HepG2 (cell line): Measurements from ENCODE around the gene MCM10. TPM values are rescaled to one million over a fixed set of nuclear protein-coding genes. Genes with fewer than 3 reads are reported as not detected.

Experiments
- ARID3A ChIP-seq: IDR thresholded peaks from 2 replicates; pipeline ENCODE4 v1.6.1; 2012; ENCODE audit warnings: low read depth, low read length, improper control_type of control experiment
- CCDC6 ChIP-seq: sonication (generic); formaldehyde crosslinking; IDR thresholded peaks from 2 replicates; pipeline ENCODE4 v1.8.1; 2022; ENCODE audit warnings: mild to moderate bottlenecking, missing genetic modification reagents, moderate library complexity
- EED ChIP-seq: sonication (generic); formaldehyde crosslinking; IDR thresholded peaks from 2 replicates; pipeline ENCODE4 v1.5.0; 2020; ENCODE audit warnings: mild to moderate bottlenecking, missing genetic modification reagents
- HNRNPK ChIP-seq: fragments of 200-400 bp; formaldehyde crosslinking; IDR thresholded peaks from 2 replicates; pipeline ENCODE4 v1.6.1; 2018; ENCODE audit warnings: low read length, low read depth, moderate library complexity, mild to moderate bottlenecking; ENCODE audit not compliant: poor library complexity, severe bottlenecking
- RFXANK ChIP-seq: IDR thresholded peaks from 2 replicates; pipeline ENCODE4 v1.6.1; 2016
- SALL1 ChIP-seq: sonication (generic); formaldehyde crosslinking; IDR thresholded peaks from 2 replicates; pipeline ENCODE4 v1.8.0; 2022; ENCODE audit warnings: mild to moderate bottlenecking, missing genetic modification reagents
- ZBTB4 ChIP-seq: sonication (generic); formaldehyde crosslinking; IDR thresholded peaks from 2 replicates; pipeline ENCODE4 v1.4.0; 2020; ENCODE audit warnings: missing genetic modification reagents, mild to moderate bottlenecking, borderline replicate concordance
- ZNF225 ChIP-seq: sonication (generic); formaldehyde crosslinking; IDR thresholded peaks from 2 replicates; pipeline ENCODE4 v1.4.0; 2020; ENCODE audit warnings: mild to moderate bottlenecking, missing genetic modification reagents
- ZNF615 ChIP-seq: sonication (generic); formaldehyde crosslinking; IDR thresholded peaks from 2 replicates; pipeline ENCODE4 v1.5.0; 2020; ENCODE audit warnings: mild to moderate bottlenecking, missing genetic modification reagents, borderline replicate concordance
- ZNF674 ChIP-seq: sonication (generic); formaldehyde crosslinking; IDR thresholded peaks from 2 replicates; pipeline ENCODE4 v1.5.0; 2020; ENCODE audit warnings: low read depth, mild to moderate bottlenecking, missing genetic modification reagents
- ZNF761 ChIP-seq: sonication (generic); formaldehyde crosslinking; conservative IDR thresholded peaks from 2 replicates; pipeline ENCODE4 v1.4.0; 2020; ENCODE audit warnings: mild to moderate bottlenecking, missing genetic modification reagents
- polyA plus RNA-seq, 8 experiments: library from polyadenylated mRNA; depleted of rRNA in 3 of 8; stranded (reverse) in 7 of 8; unstranded in 1 of 8; fragments of >200 nt; fragmentation: Illumina TruSeq in 4 of 8; extraction: Trizol in 4 of 8; gene quantifications; 2 replicates each; pipeline versions ENCODE4 v1.2.1 to v1.2.3, GENCODE V29; 2011 to 2016; ENCODE audit warnings: low read depth in 4 of 8, missing spikeins in 1 of 8, mixed read lengths in 1 of 8; ENCODE audit not compliant: insufficient read depth in 1 of 8
- total RNA-seq, 5 experiments: library from RNA; depleted of rRNA; stranded (reverse); fragments of >200 nt; fragmentation: Illumina TruSeq; extraction: Trizol; gene quantifications; 2 replicates each; pipeline ENCODE4 v1.2.3, GENCODE V29; 2016; ENCODE audit warnings: low read depth in 1 of 5
- TF ChIP-seq, protein P1 (sequence below): sonication (generic); formaldehyde crosslinking; conservative IDR thresholded peaks from 2 replicates; pipeline ENCODE4 v1.8.1; 2023; ENCODE audit warnings: missing genetic modification reagents
- TF ChIP-seq, protein P2 (sequence below): sonication (generic); formaldehyde crosslinking; IDR thresholded peaks from 2 replicates; pipeline ENCODE4 v1.4.0; 2020; ENCODE audit warnings: missing genetic modification reagents
- TF ChIP-seq, protein P3 (sequence below): sonication (generic); formaldehyde crosslinking; IDR thresholded peaks from 2 replicates; pipeline ENCODE4 v1.4.0; 2020; ENCODE audit warnings: low read depth, missing genetic modification reagents

The MCM10 gene
- total and polyA plus RNA-seq, 2 of the 13 experiments (the other 11 are each of a cell fraction or from before 2014, with no cell fraction given), result 2.8 to 31.3 TPM

DNA sequence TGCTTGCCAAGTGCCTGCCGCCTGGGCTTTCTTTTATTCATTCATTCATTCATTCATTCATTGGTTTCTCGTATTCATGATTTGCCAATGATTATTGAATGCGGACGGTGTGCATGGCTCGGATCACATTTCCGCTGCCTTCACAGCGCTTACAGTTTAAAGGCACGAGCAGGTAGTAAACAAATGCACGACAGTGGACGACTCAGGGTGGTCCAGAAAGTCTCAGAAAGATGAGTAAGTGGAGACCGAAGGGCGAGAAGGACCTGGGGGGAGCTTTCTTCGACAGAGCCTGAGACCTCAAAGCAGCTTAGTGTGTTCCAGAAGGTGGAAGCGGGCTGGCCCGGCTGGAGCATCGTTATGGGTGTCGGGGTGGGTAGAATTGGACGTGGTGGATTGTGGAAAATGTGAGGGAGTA is 506 bp downstream of the MCM10 start (continued):
- TF ChIP-seq, protein P1, sequence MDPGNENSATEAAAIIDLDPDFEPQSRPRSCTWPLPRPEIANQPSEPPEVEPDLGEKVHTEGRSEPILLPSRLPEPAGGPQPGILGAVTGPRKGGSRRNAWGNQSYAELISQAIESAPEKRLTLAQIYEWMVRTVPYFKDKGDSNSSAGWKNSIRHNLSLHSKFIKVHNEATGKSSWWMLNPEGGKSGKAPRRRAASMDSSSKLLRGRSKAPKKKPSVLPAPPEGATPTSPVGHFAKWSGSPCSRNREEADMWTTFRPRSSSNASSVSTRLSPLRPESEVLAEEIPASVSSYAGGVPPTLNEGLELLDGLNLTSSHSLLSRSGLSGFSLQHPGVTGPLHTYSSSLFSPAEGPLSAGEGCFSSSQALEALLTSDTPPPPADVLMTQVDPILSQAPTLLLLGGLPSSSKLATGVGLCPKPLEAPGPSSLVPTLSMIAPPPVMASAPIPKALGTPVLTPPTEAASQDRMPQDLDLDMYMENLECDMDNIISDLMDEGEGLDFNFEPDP, result 0 out of 2 replicates have a peak, but pooled peaks have one; percentile 55
- TF ChIP-seq ZNF225 (no peak), RFXANK (CRISPR knock-in tag) (no peak), SALL1 (CRISPR knock-in tag) (no peak), ZNF674 (CRISPR knock-in tag) (no peak), HNRNPK (no peak), ZNF615 (CRISPR knock-in tag) (no peak), CCDC6 (CRISPR knock-in tag) (0 out of 2 replicates have a peak, but pooled peaks have one; percentile 6), ZNF761 (CRISPR knock-in tag) (no peak), ARID3A (no peak), EED (CRISPR knock-in tag) (no peak), ZBTB4 (CRISPR knock-in tag) (no peak)
- TF ChIP-seq, protein P2, sequence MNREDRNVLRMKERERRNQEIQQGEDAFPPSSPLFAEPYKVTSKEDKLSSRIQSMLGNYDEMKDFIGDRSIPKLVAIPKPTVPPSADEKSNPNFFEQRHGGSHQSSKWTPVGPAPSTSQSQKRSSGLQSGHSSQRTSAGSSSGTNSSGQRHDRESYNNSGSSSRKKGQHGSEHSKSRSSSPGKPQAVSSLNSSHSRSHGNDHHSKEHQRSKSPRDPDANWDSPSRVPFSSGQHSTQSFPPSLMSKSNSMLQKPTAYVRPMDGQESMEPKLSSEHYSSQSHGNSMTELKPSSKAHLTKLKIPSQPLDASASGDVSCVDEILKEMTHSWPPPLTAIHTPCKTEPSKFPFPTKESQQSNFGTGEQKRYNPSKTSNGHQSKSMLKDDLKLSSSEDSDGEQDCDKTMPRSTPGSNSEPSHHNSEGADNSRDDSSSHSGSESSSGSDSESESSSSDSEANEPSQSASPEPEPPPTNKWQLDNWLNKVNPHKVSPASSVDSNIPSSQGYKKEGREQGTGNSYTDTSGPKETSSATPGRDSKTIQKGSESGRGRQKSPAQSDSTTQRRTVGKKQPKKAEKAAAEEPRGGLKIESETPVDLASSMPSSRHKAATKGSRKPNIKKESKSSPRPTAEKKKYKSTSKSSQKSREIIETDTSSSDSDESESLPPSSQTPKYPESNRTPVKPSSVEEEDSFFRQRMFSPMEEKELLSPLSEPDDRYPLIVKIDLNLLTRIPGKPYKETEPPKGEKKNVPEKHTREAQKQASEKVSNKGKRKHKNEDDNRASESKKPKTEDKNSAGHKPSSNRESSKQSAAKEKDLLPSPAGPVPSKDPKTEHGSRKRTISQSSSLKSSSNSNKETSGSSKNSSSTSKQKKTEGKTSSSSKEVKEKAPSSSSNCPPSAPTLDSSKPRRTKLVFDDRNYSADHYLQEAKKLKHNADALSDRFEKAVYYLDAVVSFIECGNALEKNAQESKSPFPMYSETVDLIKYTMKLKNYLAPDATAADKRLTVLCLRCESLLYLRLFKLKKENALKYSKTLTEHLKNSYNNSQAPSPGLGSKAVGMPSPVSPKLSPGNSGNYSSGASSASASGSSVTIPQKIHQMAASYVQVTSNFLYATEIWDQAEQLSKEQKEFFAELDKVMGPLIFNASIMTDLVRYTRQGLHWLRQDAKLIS, result no peak
- TF ChIP-seq, protein P3, sequence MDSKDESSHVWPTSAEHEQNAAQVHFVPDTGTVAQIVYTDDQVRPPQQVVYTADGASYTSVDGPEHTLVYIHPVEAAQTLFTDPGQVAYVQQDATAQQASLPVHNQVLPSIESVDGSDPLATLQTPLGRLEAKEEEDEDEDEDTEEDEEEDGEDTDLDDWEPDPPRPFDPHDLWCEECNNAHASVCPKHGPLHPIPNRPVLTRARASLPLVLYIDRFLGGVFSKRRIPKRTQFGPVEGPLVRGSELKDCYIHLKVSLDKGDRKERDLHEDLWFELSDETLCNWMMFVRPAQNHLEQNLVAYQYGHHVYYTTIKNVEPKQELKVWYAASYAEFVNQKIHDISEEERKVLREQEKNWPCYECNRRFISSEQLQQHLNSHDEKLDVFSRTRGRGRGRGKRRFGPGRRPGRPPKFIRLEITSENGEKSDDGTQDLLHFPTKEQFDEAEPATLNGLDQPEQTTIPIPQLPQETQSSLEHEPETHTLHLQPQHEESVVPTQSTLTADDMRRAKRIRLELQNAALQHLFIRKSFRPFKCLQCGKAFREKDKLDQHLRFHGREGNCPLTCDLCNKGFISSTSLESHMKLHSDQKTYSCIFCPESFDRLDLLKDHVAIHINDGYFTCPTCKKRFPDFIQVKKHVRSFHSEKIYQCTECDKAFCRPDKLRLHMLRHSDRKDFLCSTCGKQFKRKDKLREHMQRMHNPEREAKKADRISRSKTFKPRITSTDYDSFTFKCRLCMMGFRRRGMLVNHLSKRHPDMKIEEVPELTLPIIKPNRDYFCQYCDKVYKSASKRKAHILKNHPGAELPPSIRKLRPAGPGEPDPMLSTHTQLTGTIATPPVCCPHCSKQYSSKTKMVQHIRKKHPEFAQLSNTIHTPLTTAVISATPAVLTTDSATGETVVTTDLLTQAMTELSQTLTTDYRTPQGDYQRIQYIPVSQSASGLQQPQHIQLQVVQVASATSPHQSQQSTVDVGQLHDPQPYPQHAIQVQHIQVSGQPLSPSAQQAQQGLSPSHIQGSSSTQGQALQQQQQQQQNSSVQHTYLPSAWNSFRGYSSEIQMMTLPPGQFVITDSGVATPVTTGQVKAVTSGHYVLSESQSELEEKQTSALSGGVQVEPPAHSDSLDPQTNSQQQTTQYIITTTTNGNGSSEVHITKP (CRISPR knock-in tag), result no peak
